Hematopoietic multipotent progenitor cell treated with erythropoietin and hydrocortisone succinate and interleukin-3 and kit ligand, for 15 days (in vitro differentiated cells): ENCODE measurements around the gene FANCB.

ENCODE experiments used
- DNase-seq: peaks from one replicate; pipeline ENCODE4 v3.0.0-alpha.2; 2015; ENCODE audit warnings: low spot score

FANCB gene

DNA sequence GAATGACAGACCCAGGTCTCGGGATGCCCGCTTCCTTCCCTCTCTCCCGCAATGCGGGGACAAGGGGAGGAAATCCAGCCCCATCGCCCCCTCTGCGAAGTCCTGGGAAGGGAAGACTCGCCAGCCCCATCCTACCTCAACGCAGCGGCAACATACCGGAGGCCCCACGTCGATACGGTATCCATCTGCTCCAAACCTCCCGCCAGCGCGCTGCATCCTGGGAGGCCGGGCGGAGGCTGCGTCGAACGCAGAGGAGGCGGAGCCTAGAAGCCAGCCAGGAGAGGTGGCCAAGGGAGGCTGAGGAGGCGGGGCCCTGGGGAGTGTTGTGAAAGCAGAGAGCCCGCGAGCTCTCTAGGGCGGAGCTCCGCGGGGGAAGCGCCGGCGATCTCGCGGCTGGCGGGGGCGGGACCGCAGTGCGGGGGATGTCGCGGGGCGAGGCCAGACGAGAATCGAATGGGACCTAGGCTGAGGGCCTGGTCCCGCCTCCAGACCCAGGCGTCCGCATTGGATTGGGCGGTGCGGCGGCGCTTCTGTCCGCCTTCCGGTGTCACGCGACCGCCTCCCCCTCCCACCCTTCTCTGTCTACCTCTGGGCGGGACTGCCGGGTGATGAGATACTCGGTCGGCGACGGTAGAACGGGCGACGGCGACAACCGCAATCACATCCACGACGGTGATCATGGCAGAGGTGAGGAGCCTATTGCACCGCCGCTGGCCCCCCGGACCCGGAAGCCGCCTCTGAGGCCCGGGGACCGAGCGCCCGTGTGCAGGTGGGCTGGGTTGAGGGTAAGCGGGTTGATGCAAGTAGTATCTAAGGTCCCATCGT lies at the start of gene FANCB, which contains the start of gene MOSPD2:
Gene FANCB (minus strand): TSS at position 219 of the 825 bp plus-strand sequence. CDS start 7,559 bp downstream, outside the sequence.
Gene MOSPD2 (plus strand): TSS at position 571 of the 825 bp plus-strand sequence. CDS start 108 bp downstream, at position 679.
- DNase-seq = peak; percentile 94

GRCh38 chrX:14922437-14922836 lies 49.6 kb upstream of the FANCB start:
- no peak for DNase-seq

GRCh38 chrX:14920196-14920595 lies 47.3 kb upstream of the FANCB start:
- DNase-seq = no peak

DNA sequence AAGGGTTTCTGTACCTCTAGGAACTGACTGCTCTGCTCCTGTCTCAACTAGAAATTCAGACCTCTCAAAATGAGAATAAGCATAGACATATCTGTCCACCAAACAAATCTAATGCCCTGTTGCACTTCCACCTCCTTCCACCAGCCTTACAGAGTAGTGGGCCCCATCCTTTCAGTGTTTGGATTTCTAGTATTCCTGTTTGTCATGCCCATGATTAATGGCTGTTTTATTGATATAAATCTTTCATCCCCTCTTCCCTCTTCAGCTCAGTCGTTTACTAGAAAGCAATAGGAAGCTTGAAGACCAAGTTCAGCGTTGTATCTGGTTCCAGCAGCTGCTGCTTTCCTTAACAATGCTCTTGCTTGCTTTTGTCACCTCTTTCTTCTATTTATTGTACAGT lies 46.5 kb upstream of the FANCB start:
- no peak for DNase-seq

GRCh38 chrX:14916017-14916674 lies 43.3 kb upstream of the FANCB start:
- no peak for DNase-seq

GRCh38 chrX:14915596-14915995 lies 42.7 kb upstream of the FANCB start:
- DNase-seq = no peak

DNA sequence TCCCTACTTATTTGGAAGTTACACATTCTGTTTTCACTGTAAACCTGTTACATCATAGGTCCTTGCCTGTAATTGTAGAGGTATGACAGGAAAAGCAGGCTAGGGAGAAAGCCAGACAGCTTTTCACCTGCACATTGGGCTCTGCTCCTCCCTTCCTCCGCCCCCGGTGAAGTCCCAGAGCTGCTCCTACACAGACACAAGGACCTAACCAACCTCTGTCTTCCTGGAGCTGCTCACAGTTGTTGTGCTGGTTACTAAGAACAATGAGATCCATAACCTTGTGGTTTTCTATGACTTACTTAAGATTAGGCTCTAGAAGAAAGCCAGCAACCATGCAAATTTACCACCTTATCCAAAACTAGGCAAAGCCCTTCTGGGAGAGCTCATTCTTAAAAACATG lies 40.4 kb upstream of the FANCB start:
- DNase-seq = no peak

- DNase-seq = no peak
Observed at GRCh38 chrX:14903891-14904290, 31.0 kb upstream of the FANCB start.

DNA sequence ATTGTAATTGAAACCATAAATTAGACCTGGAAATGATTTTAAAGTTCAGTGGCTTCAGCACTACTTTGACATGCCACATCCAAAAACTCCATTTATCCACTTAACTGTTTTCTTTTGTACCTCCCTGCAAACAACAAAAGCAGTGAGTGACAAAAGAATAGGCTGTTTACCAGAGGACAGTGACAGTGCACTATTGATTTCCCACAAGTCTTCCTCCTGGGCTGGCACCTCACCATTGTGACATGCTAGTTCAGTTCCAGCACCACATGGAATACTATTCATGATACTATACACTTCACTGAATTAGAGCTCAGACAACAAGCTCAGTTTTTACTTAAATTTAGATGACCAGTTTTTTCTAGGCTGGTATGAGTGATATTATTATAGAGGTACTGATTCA lies 29.7 kb upstream of the FANCB start:
- no peak for DNase-seq

- DNase-seq = no peak
Observed at GRCh38 chrX:14899607-14900006, 26.7 kb upstream of the FANCB start.

- DNase-seq = no peak
Observed at GRCh38 chrX:14897042-14897441, 24.2 kb upstream of the FANCB start.

DNA sequence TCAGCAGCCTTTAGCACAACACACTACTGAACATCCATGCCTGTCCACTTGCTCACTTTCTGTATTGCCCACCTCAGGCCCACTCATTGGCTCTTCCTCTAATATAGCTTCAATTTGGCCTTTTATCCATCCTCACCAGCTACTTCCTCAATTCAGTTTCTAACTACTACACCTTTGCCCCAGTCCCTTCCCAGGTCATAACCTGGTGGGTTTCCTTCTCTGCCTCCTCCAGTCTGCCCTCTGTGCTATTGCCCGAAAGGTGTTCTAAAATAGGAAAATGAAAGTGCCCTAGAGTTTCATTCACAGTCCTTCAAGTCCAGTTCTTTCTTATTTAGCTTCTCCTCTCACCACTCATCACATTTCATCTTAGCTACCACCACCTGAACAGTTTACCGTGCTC lies 23.4 kb upstream of the FANCB start:
- no peak for DNase-seq

DNA sequence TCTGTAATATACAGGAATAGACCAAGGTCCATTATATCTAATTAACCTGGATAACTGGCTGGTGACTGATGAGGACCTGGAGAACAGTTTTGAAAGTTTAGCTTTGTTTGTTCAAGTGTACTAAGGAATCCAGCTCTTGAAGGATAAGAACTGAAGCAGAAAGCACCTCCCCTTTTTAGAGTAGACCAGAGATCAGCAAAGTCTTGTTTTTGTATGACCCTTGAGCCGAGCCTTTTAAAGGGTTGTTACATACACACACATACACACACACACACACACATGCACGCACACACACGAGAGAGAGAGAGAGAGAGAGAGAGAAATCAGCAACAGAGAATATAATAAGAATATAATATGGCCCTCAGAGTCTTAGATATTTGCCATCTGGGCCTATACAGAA lies 13.4 kb upstream of the FANCB start:
- no peak for DNase-seq

- no peak for DNase-seq
Observed at GRCh38 chrX:14884714-14885113, 11.8 kb upstream of the FANCB start.

- DNase-seq = no peak
Observed at GRCh38 chrX:14883826-14884225, 11.0 kb upstream of the FANCB start.

DNA sequence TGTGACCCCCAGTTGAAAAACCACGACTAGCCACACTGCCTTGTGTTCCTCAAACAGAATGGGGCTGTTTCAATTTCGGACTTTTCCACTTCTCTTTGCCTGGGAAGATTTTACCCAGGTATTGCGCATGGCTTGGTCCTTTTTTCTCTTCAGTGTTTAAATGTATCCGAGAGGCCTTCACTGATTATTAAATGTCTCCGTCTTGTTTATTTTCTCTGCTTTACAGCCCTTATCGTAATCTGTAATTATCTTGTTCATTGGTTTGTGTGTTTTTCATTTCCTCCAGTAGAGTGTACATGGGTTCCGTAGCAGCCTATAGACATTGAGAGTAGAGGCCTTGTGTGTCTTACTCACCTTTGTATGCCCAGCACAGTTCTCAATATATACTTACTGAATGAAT lies 2.8 kb upstream of the FANCB start:
- DNase-seq = no peak

DNA sequence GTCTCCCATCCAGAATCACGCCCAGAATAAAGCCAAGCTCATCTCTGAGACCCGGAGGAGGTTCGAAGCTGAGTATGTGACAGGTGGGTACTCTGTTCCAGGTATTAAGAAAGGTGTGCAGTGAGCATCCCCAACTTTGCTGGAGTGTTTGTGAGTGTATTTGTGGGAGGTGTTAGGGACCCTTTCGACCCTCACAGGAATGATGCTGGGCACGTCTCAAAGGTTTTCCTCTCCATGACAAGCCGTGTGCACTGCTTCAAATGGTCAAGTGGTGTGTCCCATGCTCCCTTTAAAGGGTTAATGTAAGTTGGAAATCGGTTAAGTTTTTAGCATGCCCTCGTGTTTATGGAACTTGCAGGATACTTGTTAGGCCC lies 794 bp upstream of the FANCB start:
- DNase-seq = no peak

DNA sequence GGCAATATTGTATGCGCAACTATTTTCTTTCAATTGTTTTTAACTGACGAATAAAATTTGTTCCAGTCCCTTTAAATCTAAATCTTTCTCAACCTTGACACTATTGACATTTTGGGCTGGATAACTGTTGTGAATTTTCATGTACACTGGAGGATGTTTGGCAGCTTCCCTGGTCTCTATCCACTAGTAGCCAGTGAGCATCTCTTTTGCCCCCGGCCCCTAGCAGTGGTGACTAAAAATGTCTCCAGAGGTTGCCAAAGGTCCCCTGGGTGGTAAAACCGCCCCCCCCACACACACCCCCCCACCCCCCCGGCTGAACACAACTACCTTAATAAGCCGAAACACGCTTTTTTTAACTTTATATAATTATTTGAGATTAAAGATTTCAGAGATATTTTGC lies 514 bp downstream of the FANCB start:
- no peak for DNase-seq

GRCh38 chrX:14871767-14872166 lies 1.1 kb downstream of the FANCB start:
- DNase-seq = no peak

DNA sequence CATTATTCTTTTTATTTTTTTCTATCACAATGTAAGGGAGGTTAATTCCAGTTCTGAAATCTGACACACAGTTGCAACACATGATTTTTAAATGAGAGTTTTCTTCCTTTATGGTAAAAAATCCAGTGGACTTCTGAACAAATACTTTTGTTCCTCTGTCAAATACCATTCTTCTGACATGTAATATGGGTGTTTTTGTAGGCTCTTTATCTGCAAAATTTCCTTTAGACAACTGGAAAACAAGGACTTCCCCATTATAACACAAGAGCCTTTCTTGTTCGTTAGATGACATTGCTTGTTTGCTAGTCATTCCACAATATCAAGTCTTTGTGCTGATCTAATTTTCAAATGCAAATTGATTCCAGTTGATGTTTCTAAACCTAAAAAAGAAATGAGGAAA lies 7.7 kb downstream of the FANCB start:
- no peak for DNase-seq

DNA sequence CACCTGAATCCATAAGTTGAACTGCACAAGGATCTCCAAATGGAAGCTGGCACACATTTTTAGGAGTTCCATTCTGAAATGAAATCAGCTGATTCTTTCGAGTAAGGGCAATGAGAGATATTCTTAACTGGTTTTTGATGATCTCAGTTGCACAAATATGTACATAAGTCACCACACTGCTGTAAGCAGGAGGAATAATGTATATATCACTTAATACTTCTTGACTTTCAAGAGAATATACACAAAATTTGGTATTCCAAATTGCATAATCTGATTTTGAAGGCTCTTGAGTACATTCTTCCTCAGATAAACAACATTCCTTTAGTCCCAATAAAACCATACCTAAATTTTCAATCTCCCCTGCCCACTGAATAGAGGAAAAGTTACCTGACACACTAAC lies 8.2 kb downstream of the FANCB start:
- DNase-seq = no peak

- DNase-seq = no peak
Observed at GRCh38 chrX:14851526-14851925, 21.3 kb downstream of the FANCB start.

DNA sequence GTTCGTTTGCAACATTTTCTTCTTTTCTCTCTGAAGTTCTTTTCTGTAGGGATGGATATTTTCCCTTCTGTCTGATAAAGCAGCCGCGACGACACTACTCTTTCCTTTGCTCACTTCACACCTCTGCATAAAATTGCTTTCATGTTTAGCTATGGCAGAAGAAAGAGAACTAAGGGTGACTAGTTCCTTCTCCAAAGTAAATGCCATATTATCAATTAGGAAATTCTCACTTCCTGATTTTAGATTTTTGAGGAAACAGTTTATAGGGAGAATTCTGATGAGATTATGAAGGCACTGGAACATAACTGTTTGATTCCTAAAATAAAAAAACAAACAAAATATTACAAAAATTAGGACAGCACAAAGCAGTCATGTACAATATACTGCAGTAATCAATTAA lies 29.2 kb downstream of the FANCB start:
- no peak for DNase-seq

DNA sequence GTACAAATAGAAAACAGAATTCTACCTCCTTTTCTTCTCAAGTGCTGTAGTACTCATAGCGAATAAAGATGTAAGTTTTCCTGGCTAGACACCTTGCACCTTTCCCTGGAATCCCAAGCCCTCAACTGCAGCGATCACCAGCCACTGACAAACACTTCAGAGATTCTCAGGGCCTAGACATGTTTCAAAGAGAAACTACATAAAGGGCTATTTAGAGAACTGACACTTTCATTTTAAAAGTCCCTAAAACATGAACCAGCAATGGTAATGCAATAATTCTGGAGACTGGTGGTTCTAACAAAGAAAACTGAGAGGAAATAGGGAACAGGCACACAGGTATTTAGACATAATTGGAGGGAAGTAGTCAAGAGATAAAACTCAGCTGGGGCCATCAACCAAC lies 35.7 kb downstream of the FANCB start:
- DNase-seq = no peak
